ENCODE measurements around the gene LHPP. TPM values are rescaled to one million over a fixed set of nuclear protein-coding genes. Genes with fewer than 3 reads are reported as not detected.

LHPP gene
- total RNA-seq, 1 donor from 2014 or later: 18.8 TPM

DNA sequence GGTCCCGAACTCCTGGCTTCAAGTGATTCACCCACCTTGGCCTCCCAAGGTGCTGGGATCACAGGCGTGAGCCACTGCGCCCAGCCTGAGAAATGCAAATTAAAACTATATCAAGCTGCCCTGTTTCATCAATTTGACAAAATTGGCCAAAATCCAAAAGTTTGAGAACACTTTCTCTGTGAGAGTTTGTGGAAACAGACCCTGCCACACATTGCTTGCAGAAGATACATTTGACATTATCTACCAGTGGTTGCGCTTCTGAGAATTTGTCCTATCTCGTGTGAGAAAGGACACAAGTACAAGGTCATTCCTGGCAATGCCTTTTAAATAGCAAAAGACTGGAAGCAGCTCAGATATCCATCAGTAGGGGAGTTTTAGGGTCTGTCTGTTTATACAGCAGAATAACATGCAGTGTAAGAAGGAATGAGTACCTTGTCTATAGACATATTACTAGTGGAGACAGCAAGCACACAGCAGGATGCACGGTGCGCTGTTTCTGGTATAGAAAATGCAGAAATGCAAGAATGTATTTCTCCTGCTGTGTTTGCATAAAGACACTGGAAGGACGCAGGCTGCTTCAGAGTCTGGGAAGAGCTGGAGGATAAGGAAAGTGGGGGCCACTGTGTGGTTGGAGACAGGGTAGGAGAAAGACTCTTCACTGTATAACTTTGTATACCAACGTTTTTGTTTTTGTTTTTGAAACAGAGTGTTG is 4.3 kb downstream of the LHPP start:
- no peak overlapping the region for H3K4me3 Mint-ChIP-seq (ENCODE audit: unreplicated experiment)
- no peaks in the 10 kb centered on the region for H3K9me3 Mint-ChIP-seq (ENCODE audit: unreplicated experiment)
- peaks cover 8% of the 10 kb centered on the region for H3K4me1 Mint-ChIP-seq (ENCODE audit: unreplicated experiment)
- H3K36me3 Mint-ChIP-seq (ENCODE audit: unreplicated experiment): no peaks in the 10 kb centered on the region
- H3K27me3 Mint-ChIP-seq (ENCODE audit: unreplicated experiment): no peaks in the 10 kb centered on the region
- TF ChIP-seq, protein P1, sequence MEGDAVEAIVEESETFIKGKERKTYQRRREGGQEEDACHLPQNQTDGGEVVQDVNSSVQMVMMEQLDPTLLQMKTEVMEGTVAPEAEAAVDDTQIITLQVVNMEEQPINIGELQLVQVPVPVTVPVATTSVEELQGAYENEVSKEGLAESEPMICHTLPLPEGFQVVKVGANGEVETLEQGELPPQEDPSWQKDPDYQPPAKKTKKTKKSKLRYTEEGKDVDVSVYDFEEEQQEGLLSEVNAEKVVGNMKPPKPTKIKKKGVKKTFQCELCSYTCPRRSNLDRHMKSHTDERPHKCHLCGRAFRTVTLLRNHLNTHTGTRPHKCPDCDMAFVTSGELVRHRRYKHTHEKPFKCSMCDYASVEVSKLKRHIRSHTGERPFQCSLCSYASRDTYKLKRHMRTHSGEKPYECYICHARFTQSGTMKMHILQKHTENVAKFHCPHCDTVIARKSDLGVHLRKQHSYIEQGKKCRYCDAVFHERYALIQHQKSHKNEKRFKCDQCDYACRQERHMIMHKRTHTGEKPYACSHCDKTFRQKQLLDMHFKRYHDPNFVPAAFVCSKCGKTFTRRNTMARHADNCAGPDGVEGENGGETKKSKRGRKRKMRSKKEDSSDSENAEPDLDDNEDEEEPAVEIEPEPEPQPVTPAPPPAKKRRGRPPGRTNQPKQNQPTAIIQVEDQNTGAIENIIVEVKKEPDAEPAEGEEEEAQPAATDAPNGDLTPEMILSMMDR (IDR thresholded peaks at IDR 0.05): no peak
- DNase-seq (ENCODE audit: extremely low spot score, unreplicated experiment): no peak
- no peak overlapping the region for H3K27ac Mint-ChIP-seq (ENCODE audit: unreplicated experiment)

DNA sequence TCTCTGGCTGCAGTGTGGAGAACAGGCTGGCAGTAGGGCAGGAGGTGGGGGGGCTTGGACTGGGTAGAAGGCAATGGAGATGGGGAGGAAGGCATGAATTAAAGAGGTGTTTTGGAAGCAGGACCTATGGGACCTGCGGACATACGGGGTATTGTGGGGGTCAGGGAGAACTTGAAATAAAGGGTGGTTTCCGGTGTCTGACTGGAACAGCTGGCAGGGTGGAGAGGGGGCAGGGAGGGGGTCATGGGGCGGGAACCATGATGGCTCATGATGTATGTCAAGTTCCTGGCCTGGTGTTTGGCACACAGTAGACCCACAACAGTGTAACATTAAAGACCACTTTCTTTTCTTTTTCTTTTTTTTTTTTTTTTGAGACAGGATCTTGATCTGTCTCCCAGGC is 5.5 kb downstream of the LHPP start:
- peaks cover 3% of the 10 kb centered on the region for H3K4me1 Mint-ChIP-seq (ENCODE audit: unreplicated experiment)

DNA sequence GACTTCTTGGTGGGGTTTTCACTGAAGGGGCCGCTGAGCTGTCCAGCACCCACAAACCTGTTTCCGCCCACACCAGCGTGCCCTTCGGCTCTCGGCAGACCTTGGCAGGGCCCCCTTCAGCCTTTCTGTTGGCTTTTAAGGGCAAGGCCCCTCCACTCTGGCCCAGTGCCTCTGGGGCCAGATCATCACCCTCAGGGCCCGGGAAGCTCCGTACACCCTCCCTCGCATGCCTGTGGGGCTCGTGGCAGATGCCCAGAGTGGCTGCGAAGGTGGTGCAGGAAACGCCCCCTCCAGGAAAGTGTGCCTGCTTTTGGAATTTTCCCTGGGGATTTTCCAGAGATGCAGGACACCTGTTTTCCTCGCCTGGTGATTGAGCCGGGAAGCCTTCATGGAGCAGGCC is 7.0 kb downstream of the LHPP start:
- H3K4me3 Mint-ChIP-seq (ENCODE audit: unreplicated experiment): no peak overlapping the region
- DNase-seq (ENCODE audit: extremely low spot score, unreplicated experiment): no peak
- H3K36me3 Mint-ChIP-seq (ENCODE audit: unreplicated experiment): no peaks in the 10 kb centered on the region
- no peak overlapping the region for H3K27ac Mint-ChIP-seq (ENCODE audit: unreplicated experiment)
- no peaks in the 10 kb centered on the region for H3K9me3 Mint-ChIP-seq (ENCODE audit: unreplicated experiment)
- TF ChIP-seq, protein P1 (IDR thresholded peaks at IDR 0.05): no peak
- H3K27me3 Mint-ChIP-seq (ENCODE audit: unreplicated experiment): no peaks in the 10 kb centered on the region
- H3K4me1 Mint-ChIP-seq (ENCODE audit: unreplicated experiment): no peaks in the 10 kb centered on the region

More for the DNA sequence above, 5.5 kb downstream of the LHPP start:
- H3K9me3 Mint-ChIP-seq (ENCODE audit: unreplicated experiment): no peaks in the 10 kb centered on the region
- no peaks in the 10 kb centered on the region for H3K27me3 Mint-ChIP-seq (ENCODE audit: unreplicated experiment)
- DNase-seq (ENCODE audit: extremely low spot score, unreplicated experiment): no peak
- no peak overlapping the region for H3K4me3 Mint-ChIP-seq (ENCODE audit: unreplicated experiment)
- no peak overlapping the region for H3K27ac Mint-ChIP-seq (ENCODE audit: unreplicated experiment)
- TF ChIP-seq, protein P1 (IDR thresholded peaks at IDR 0.05): no peak
- H3K36me3 Mint-ChIP-seq (ENCODE audit: unreplicated experiment): no peaks in the 10 kb centered on the region

GRCh38 chr10:124469956-124470484 is 8.4 kb downstream of the LHPP start:
- Mint-ChIP-seq H3K9me3 (ENCODE audit: unreplicated experiment) (no peaks in the 10 kb centered on the region), H3K4me1 (ENCODE audit: unreplicated experiment) (no peaks in the 10 kb centered on the region), H3K27me3 (ENCODE audit: unreplicated experiment) (no peaks in the 10 kb centered on the region), H3K36me3 (ENCODE audit: unreplicated experiment) (no peaks in the 10 kb centered on the region), H3K4me3 (ENCODE audit: unreplicated experiment) (no peak overlapping the region), H3K27ac (ENCODE audit: unreplicated experiment) (no peak overlapping the region)
- TF ChIP-seq, protein P1 (IDR thresholded peaks at IDR 0.05): no peak
- no peak for DNase-seq (ENCODE audit: extremely low spot score, unreplicated experiment)

DNA sequence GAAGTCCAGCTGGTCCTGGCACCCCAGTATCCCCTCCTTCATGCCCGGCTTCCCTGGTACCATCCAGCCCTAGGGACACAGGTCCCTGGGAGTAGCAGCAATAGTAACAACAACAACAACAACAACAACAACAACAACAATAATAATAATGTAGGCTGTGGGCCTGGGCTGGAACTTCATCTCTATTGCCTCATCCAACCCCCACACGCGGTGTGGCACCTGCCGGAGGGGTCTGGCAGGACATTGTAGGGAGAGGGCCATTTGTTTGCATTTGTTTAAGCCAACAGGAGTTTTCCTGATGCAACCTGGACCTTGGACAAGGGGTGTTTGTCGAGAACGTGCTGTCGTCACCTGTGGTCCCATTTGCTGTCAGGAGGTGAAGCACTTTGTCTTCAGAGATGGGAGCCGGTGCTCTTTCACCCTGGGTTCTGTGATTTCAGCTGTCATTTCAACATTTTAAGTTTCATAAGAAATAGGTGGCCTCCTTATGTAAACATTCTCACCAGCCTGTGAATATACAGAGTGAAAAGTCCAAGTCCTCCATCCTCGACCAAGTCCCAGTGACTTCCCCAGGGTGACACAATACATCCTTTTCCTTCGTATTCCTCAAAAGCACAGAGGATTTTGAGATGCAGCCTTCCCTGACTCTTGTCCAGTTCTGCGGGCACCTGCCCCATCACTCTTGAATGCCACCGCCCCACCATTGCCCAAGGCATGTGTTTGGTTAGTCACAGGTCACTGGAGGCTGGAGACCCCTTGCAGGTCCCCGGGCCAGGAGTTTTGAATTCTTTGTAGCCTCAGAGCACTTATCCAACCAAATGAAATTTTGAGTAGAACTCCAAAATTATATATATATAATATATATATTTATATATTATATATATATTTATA is 9.2 kb downstream of the LHPP start:
- no peak for DNase-seq (ENCODE audit: extremely low spot score, unreplicated experiment)
- no peak overlapping the region for H3K27ac Mint-ChIP-seq (ENCODE audit: unreplicated experiment)
- TF ChIP-seq, protein P1 (IDR thresholded peaks at IDR 0.05): no peak
- H3K4me1 Mint-ChIP-seq (ENCODE audit: unreplicated experiment): no peaks in the 10 kb centered on the region
- H3K4me3 Mint-ChIP-seq (ENCODE audit: unreplicated experiment): no peak overlapping the region
- H3K9me3 Mint-ChIP-seq (ENCODE audit: unreplicated experiment): no peaks in the 10 kb centered on the region
- no peaks in the 10 kb centered on the region for H3K27me3 Mint-ChIP-seq (ENCODE audit: unreplicated experiment)
- no peaks in the 10 kb centered on the region for H3K36me3 Mint-ChIP-seq (ENCODE audit: unreplicated experiment)

Data from osteocyte (in vitro differentiated cells).